Coronary artery (tissue), 2 donors: ENCODE results near the gene SYT3.

ENCODE experiments used
- DNase-seq: peaks from one replicate; pipeline ENCODE4 v3.0.0-alpha.2; 2017; ENCODE audit warnings: low spot score
- H3K27ac ChIP-seq, 2 donors: fragments of 200-600 bp; sonication (generic); one replicate each; pipeline ENCODE4 v1.5.1; 2016 to 2019
- H3K4me3 ChIP-seq: fragments of 200-600 bp; sonication (generic); 2 replicates; pipeline ENCODE4 v1.5.1; 2016; ENCODE audit warnings: mild to moderate bottlenecking, moderate library complexity
- TF ChIP-seq, protein P1 (sequence below): fragments of 200-600 bp; sonication (generic); IDR thresholded peaks from one replicate; pipeline ENCODE4 v1.5.1; 2019; ENCODE audit warnings: antibody characterized with exemption

SYT3 gene

DNA sequence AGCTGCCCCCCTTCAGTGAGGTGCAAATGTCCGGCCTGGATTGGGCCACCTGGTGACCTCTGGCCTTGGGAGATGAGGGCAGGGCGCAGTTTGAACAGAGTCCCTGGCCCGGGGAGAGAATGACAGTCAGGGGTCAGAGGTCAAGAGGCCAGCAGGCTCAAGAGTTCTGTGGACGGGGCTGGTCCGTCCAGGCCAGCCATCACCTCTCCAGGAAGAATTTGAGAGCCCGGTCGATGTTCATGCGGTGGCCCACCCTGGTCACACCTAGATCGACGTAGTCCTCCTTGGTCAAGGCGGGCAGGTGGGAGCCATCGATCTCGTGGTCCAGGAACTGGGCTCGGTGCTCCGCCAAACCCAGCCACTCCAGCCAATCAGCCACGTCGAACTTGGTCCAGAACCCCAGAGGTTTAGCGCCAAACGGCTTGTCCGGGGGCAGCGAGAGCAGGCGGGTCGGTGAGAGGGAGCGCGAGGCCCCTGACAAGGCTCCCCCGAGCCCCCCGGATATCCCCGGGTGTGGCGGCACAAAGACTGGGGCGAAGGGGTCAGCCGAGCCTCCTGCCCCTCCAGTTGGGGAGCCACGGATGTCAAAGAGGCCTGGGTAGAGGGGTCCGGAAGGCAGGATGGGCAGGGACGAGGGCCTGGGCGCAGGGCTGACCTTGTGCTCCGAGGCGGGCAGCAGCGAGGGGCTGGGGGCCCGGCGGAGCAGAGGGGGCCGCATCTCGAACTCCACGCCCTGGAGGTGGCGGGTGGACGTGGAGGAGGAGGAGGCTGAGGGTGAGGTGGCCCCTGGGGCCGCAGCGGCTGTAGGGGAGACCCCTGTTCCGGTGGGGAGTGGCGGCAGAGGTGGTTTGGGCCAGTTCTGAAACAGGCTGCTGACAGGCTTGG is 22.3 kb upstream of the SYT3 start:
- DNase-seq = no peak
- no peak overlapping the region for H3K27ac ChIP-seq
- TF ChIP-seq, protein P1, sequence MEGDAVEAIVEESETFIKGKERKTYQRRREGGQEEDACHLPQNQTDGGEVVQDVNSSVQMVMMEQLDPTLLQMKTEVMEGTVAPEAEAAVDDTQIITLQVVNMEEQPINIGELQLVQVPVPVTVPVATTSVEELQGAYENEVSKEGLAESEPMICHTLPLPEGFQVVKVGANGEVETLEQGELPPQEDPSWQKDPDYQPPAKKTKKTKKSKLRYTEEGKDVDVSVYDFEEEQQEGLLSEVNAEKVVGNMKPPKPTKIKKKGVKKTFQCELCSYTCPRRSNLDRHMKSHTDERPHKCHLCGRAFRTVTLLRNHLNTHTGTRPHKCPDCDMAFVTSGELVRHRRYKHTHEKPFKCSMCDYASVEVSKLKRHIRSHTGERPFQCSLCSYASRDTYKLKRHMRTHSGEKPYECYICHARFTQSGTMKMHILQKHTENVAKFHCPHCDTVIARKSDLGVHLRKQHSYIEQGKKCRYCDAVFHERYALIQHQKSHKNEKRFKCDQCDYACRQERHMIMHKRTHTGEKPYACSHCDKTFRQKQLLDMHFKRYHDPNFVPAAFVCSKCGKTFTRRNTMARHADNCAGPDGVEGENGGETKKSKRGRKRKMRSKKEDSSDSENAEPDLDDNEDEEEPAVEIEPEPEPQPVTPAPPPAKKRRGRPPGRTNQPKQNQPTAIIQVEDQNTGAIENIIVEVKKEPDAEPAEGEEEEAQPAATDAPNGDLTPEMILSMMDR = no peak
- no peak overlapping the region for H3K4me3 ChIP-seq

DNA sequence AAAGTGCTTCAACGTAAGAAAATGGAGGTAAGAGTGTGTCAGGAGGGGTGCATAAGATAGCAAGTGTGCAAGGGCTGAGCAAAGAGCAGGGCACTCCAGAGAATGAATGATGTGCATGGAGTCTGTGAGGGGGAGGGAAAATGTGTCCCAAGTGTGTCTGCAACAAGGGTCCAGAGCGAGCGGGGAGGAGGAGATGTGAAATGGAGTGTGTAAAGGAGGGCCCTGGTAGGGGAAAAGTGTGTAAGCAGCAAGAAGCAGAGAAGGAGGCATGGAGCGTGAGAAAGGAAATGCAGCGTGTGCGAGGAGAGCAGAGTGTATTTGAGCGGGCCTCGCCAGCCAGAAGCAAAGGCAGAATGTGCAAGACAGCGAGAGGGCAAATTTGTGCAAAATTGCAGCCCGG is 21.3 kb upstream of the SYT3 start:
- H3K4me3 ChIP-seq = no peak overlapping the region
- TF ChIP-seq, protein P1 = no peak
- no peak for DNase-seq
- no peak overlapping the region for H3K27ac ChIP-seq

DNA sequence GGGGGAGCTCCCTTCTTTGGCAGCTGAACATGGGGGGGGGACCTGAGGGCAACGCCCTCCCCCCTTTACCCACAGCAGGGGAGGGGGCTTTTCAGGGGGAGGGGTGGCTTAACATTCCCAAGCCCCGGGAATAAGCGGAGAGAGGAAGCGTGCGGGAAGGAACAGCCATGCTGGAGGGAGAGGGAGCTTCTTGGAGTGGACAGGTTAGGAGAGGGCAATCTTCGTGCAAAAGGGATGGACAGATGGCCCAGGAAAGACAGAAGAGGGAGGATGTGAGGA is 20.3 kb upstream of the SYT3 start:
- no peak overlapping the region for H3K27ac ChIP-seq
- TF ChIP-seq, protein P1 = no peak
- H3K4me3 ChIP-seq = no peak overlapping the region
- DNase-seq = no peak

DNA sequence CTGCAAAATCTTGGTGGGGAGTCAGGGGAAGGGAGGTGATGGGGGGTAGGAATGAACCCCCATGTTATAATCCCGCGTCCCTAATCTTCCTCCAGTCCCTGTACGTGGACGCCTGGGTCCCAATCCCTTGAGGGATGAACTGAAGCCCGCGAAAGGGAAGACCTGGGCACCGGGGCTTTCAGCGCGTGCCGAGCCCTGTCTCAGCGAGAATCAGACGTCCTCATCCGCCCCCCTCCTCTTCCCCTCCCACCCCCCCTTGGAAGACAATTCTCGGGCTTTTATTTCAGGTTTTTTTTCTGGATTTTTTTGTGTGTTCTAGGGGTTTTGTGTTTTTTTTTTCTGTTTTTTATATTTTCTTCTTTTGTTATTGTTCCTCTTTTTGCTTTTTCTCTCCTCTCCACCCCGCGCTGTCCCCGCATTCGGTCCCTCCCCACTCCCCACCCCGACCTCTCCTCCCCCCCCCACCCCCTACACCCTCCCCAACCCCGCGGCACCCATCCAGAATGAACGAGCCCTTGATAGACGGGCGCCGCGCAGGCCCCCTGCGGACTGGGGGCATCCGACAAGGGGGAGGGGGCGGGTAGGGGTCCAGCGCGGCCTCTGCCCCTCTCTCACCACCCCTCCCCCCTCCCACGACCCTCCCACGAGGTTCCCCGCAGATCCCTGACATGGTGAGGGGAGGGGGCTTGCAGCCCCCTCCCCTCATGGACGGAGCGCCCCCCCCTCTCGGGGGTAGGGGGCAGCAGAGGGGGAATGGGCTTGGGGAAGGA is 19.8 kb upstream of the SYT3 start:
- TF ChIP-seq, protein P1 = no peak
- Histone ChIP-seq H3K4me3 (peak overlapping the region; percentile 61), H3K27ac (no peak overlapping the region)
- no peak for DNase-seq

DNA sequence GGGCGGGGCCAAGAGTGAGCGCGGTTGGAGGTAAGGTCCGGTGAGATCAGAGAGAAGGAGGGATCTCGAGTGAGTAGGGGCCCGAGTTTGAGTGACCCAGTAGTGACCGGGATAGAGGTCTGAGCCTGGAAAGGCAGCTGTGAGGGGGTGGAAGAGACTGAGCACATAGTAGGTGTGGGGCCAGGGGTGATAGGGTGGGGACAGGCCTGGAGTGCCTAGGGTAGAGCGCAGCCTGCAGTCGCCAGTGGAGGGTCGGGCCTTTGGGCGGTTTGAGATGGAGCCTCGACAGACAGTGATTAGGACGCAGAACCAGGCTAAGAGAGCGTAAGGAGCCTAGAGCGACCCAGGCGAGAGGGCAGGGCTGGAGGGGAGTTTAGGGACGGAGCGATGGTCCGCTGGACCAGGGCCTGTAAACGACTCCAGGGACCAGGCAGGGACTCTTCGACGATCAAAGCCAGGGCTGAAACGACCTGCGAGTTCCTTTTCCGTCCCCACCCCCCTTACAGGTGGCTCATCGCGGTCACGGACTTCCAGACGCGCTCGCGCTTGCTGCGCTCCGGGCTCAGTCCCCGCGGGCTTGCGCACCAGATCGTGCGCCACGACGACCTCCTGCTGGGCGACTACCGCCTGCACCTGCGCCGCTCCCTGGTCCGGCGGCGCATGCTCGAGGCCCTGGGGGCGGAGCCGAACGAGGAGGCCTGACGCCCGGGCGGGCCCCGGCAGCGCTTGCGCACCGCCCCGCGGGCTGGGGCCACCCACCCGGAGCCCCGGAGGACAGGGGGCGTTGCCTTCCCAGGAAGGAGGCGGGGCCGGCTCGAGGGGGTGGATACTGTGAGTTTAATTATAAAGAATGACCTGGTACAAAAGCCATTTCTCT is 19.0 kb upstream of the SYT3 start:
- Histone ChIP-seq H3K27ac (peak overlapping the region in 1 of 2 donors; percentile 41), H3K4me3 (peak overlapping the region; percentile 61)
- no peak for DNase-seq
- TF ChIP-seq, protein P1 = no peak

DNA sequence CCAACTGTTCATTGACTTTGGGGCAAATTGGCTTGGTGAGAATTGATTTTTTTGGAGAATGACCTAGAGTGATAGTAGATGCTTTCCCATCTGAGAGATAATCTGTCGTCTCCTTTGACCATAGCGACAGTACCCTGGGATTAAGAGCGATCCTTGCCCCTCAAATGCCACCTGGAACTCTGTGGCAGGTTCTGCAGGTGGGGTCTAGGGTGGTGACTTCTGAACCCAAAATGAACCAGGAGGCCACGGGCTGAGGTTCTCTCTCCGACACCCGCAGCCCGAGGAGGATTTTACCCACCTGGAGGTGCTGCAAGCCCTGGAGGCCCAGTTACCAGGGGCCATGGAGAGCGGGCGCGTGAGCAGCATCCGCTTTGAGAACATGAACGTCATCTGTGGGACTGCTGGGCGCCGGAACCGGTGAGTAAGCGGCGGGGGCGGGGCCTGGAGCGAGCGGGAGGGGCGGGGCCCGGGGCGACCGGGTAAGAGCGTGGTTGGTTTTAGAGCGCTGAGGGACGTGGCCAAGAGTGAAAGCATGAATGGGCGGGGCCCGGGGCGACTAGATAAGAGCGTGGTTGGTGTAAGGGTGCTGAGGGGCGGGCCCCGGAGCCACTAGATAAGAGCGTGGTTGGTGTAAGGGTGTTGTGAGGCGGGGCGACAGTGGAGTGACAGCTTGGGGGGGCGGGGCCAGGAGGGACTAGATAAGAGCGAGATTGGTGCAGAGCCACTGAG is 18.2 kb upstream of the SYT3 start:
- peak overlapping the region in 1 of 2 donors; percentile 41 for H3K27ac ChIP-seq
- TF ChIP-seq, protein P1 = no peak

More for the DNA sequence above, 18.2 kb upstream of the SYT3 start:
- peak overlapping the region; percentile 61 for H3K4me3 ChIP-seq
- peak; percentile 80 for DNase-seq
